DOHH2 (cell line): ENCODE results near the gene VSTM2B.

Source experiments
- H3F3A ChIP-seq: fragments of 200-600 bp; sonication (generic), shearing (Covaris generic); 2 replicates; pipeline ENCODE4 v1.6.0; 2016; ENCODE audit warnings: antibody characterized with exemption, mild to moderate bottlenecking; ENCODE audit not compliant: control insufficient read depth, insufficient read depth
- H3K27ac ChIP-seq: fragments of 200-600 bp; sonication (generic); 2 replicates; pipeline ENCODE4 v1.5.1; 2014; ENCODE audit warnings: low read depth, mild to moderate bottlenecking, low read length, moderate library complexity
- H3K27me3 ChIP-seq: fragments of 200-600 bp; sonication (generic); 2 replicates; pipeline ENCODE4 v1.6.1; 2014; ENCODE audit warnings: mild to moderate bottlenecking, low read length, mixed read lengths; ENCODE audit not compliant: control insufficient read depth
- H3K36me3 ChIP-seq: fragments of 200-600 bp; sonication (generic); 2 replicates; pipeline ENCODE4 v1.6.1; 2014; ENCODE audit warnings: mild to moderate bottlenecking, low read length, moderate library complexity, mixed read lengths; ENCODE audit not compliant: control insufficient read depth
- H3K4me1 ChIP-seq: fragments of 200-600 bp; sonication (generic); 2 replicates; pipeline ENCODE4 v1.6.1; 2014; ENCODE audit warnings: mild to moderate bottlenecking, low read length, mixed read lengths; ENCODE audit not compliant: control insufficient read depth
- H3K4me2 ChIP-seq: fragments of 200-600 bp; sonication (generic); 2 replicates; pipeline ENCODE4 v1.6.0; 2014; ENCODE audit warnings: mild to moderate bottlenecking, low read length, moderate library complexity
- H3K4me3 ChIP-seq: fragments of 200-600 bp; sonication (generic); 2 replicates; pipeline ENCODE4 v1.5.1; 2014; ENCODE audit warnings: mild to moderate bottlenecking, low read length, mixed read lengths
- H3K79me2 ChIP-seq: fragments of 200-600 bp; sonication (generic); 2 replicates; pipeline ENCODE4 v1.6.1; 2014; ENCODE audit warnings: mild to moderate bottlenecking, low read length, mixed read lengths; ENCODE audit not compliant: control insufficient read depth
- H3K9me2 ChIP-seq: fragments of 200-600 bp; sonication (generic); replicated peaks from 2 replicates; pipeline ENCODE4 v1.6.1; 2014; ENCODE audit warnings: mild to moderate bottlenecking, low read length, mixed read lengths; ENCODE audit not compliant: control insufficient read depth
- H3K9me3 ChIP-seq: fragments of 200-600 bp; sonication (generic); 2 replicates; pipeline ENCODE4 v1.6.1; 2014; ENCODE audit warnings: antibody characterized with exemption, low read length, mixed read lengths; ENCODE audit not compliant: control insufficient read depth, insufficient read depth
- H4K20me1 ChIP-seq: fragments of 200-600 bp; sonication (generic); 2 replicates; pipeline ENCODE4 v1.6.0; 2014; ENCODE audit warnings: low read depth, mild to moderate bottlenecking, antibody characterized with exemption, low read length, moderate library complexity; ENCODE audit not compliant: control insufficient read depth, insufficient read depth
- EZH2phosphoT487 ChIP-seq: fragments of 200-600 bp; sonication (generic); IDR thresholded peaks from 2 replicates; pipeline ENCODE4 v1.6.1; 2017; ENCODE audit warnings: borderline replicate concordance, mild to moderate bottlenecking, antibody characterized with exemption, low read length, moderate library complexity, mixed read lengths
- TF ChIP-seq, protein P1 (sequence below): fragments of 200-600 bp; sonication (generic); IDR thresholded peaks from one replicate; pipeline ENCODE4 v1.5.1; 2014; ENCODE audit warnings: antibody characterized with exemption, mild to moderate bottlenecking, low read depth, low read length; ENCODE audit not compliant: poor library complexity, severe bottlenecking

The VSTM2B gene

DNA sequence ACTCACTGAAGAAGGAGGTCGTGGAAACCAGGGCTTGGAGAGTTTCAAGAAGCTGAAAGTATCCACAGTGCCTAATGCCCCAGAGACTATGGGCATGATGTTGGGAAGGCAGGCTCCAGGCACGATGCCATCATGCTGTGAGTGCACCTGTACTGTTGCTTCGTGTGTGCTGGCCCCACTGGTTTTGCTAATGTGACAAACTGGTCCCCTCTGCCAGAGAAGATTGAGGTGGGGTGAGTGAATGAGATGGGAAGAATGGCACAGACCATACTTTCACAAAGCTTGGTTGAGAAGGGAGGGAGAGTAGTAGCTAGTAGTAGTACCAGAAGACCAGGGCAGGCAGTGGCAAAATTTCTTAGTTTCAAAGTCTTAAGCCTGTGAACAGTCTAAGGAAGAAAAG, 61.3 kb downstream of the VSTM2B start:
- H3K4me3 ChIP-seq: no peak overlapping the region
- no peaks in the 10 kb centered on the region for H3K36me3 ChIP-seq
- TF ChIP-seq, protein P1, sequence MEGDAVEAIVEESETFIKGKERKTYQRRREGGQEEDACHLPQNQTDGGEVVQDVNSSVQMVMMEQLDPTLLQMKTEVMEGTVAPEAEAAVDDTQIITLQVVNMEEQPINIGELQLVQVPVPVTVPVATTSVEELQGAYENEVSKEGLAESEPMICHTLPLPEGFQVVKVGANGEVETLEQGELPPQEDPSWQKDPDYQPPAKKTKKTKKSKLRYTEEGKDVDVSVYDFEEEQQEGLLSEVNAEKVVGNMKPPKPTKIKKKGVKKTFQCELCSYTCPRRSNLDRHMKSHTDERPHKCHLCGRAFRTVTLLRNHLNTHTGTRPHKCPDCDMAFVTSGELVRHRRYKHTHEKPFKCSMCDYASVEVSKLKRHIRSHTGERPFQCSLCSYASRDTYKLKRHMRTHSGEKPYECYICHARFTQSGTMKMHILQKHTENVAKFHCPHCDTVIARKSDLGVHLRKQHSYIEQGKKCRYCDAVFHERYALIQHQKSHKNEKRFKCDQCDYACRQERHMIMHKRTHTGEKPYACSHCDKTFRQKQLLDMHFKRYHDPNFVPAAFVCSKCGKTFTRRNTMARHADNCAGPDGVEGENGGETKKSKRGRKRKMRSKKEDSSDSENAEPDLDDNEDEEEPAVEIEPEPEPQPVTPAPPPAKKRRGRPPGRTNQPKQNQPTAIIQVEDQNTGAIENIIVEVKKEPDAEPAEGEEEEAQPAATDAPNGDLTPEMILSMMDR: no peak
- TF ChIP-seq EZH2phosphoT487: no peak
- H3K27ac ChIP-seq: no peak overlapping the region
- no peak overlapping the region for H3K4me2 ChIP-seq
- H4K20me1 ChIP-seq: no peaks in the 10 kb centered on the region
- H3K9me2 ChIP-seq: no peaks in the 10 kb centered on the region
- peaks cover 17% of the 10 kb centered on the region for H3K27me3 ChIP-seq
- H3K79me2 ChIP-seq: no peaks in the 10 kb centered on the region
- no peaks in the 10 kb centered on the region for H3F3A ChIP-seq
- H3K9me3 ChIP-seq: peaks cover 4% of the 10 kb centered on the region
- no peaks in the 10 kb centered on the region for H3K4me1 ChIP-seq

DNA sequence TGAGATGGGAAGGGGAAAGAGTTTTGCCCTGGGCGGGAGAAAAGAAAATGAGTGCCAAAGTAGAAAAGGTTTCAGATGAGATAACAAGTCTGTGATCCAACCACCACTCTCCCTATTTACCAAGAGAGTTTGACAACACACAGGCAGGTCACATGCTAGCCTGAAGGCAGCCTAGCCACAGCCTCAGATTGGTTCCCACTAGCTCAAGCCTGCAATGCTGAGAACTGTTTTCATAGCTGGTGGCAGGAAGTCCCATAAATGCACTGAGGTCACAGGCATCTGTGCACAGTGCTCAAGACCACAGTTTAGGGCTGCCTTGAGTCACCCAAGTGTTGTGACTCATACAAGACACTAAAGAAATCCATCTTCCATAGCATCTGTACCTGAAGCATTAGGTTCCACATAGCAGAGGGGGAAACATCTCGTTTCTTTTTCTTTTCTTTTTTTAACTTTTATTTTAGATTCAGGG, 61.8 kb downstream of the VSTM2B start:
- H3K4me1 ChIP-seq: no peaks in the 10 kb centered on the region
- peaks cover 4% of the 10 kb centered on the region for H3K9me3 ChIP-seq
- H4K20me1 ChIP-seq: no peaks in the 10 kb centered on the region
- H3K9me2 ChIP-seq: no peaks in the 10 kb centered on the region
- no peak overlapping the region for H3K4me3 ChIP-seq
- H3K27me3 ChIP-seq: peaks cover 20% of the 10 kb centered on the region
- no peak overlapping the region for H3K4me2 ChIP-seq
- H3K27ac ChIP-seq: no peak overlapping the region
- no peaks in the 10 kb centered on the region for H3K79me2 ChIP-seq
- TF ChIP-seq EZH2phosphoT487: no peak
- TF ChIP-seq, protein P1: no peak
- H3K36me3 ChIP-seq: no peaks in the 10 kb centered on the region
- no peaks in the 10 kb centered on the region for H3F3A ChIP-seq

DNA sequence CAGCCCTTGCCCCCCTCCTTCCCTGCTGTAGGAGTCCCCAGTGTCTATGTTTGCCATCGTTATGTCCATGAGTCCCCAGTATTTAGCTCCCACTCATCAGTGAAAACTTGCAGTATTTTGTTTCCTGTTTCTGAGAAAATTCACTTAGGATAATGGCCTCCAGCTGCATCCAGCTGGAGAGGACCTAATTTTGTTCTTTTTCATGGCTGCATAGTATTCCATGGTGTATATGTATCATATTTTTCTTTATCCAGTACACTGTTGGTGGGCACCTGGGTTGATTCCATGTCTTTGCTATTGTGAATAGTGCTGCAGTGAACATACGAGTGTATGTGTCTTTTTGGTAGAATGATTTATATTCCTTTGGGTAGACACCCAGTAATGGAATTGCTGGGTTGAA, 62.3 kb downstream of the VSTM2B start:
- H3K4me3 ChIP-seq: no peak overlapping the region
- H4K20me1 ChIP-seq: no peaks in the 10 kb centered on the region
- H3K36me3 ChIP-seq: no peaks in the 10 kb centered on the region
- H3F3A ChIP-seq: no peaks in the 10 kb centered on the region
- TF ChIP-seq, protein P1: no peak
- TF ChIP-seq EZH2phosphoT487: no peak
- no peaks in the 10 kb centered on the region for H3K9me2 ChIP-seq
- H3K79me2 ChIP-seq: no peaks in the 10 kb centered on the region
- no peak overlapping the region for H3K4me2 ChIP-seq
- peaks cover 20% of the 10 kb centered on the region for H3K27me3 ChIP-seq
- H3K4me1 ChIP-seq: no peaks in the 10 kb centered on the region
- H3K9me3 ChIP-seq: peaks cover 4% of the 10 kb centered on the region
- no peak overlapping the region for H3K27ac ChIP-seq

DNA sequence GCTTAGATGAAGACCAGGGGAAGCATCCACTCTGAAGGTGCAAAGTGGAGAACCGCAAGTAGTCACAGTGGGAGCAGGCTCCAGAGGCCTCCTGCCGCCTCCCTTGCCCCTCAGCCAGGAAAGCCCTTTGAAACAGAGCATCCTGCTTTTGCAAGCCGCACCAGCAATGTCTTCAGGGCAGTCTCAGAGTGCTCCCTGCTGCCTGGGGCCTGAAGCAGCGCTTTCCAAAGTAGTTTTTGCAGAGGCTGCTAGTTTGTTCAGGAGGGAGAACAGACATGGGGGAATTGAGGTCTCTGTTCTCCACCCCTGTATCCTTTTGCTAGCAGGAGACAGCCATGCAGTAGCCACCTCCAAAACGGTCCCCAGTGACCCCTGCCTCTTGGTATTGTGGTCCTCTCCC, 64.5 kb downstream of the VSTM2B start:
- Histone ChIP-seq H3K4me2 (no peak overlapping the region), H3K9me2 (no peaks in the 10 kb centered on the region), H4K20me1 (no peaks in the 10 kb centered on the region), H3K27me3 (peaks cover 20% of the 10 kb centered on the region), H3F3A (no peaks in the 10 kb centered on the region), H3K4me3 (no peak overlapping the region), H3K4me1 (no peaks in the 10 kb centered on the region), H3K36me3 (no peaks in the 10 kb centered on the region), H3K9me3 (peaks cover 4% of the 10 kb centered on the region), H3K79me2 (no peaks in the 10 kb centered on the region), H3K27ac (no peak overlapping the region)
- TF ChIP-seq EZH2phosphoT487: no peak
- TF ChIP-seq, protein P1: no peak
